ENCODE measurements around the gene CCDC192. TPM values are rescaled to one million over a fixed set of nuclear protein-coding genes. Genes with fewer than 3 reads are reported as not detected.

Gene CCDC192
- polyA plus RNA-seq, 3 donors, result not detected

- Mint-ChIP-seq H3K27me3 (ENCODE audit: low read depth in 3 of 3) (peaks cover 0 to 2% (median 0%) of the 10 kb centered on the region in 3 donors), H3K36me3 (no peaks in the 10 kb centered on the region), H3K9me3 (peaks cover 0 to 5% (median 2%) of the 10 kb centered on the region in 7 donors), H3K27ac (no peak overlapping the region), H3K4me3 (no peak overlapping the region), H3K4me1 (peaks cover 8% of the 10 kb centered on the region)
- Histone ChIP-seq H3K27me3 (ENCODE audit: control insufficient read depth in 2 of 2, insufficient read depth in 2 of 2, low read length in 2 of 2) (no peaks in the 10 kb centered on the region), H3K27ac (ENCODE audit: low read depth in 1 of 2, low read length in 2 of 2) (no peak overlapping the region), H3K4me2 (replicated peaks; ENCODE audit: extremely low read depth, low read length, poor library complexity, severe bottlenecking) (no peak overlapping the region), H3K9ac (ENCODE audit: insufficient read depth, low read length, poor library complexity, severe bottlenecking) (no peak overlapping the region), H4K20me1 (ENCODE audit: insufficient read depth, low read length) (no peaks in the 10 kb centered on the region), H3K4me3 (replicated peaks in 1 of 3; ENCODE audit: low read depth in 2 of 3, low read length in 3 of 3) (no peak overlapping the region), H3K9me3 (replicated peaks in 1 of 2; ENCODE audit: control insufficient read depth in 1 of 2, insufficient read depth in 1 of 2, low read length in 2 of 2) (no peaks in the 10 kb centered on the region), H3K79me2 (ENCODE audit: insufficient read depth, low read length) (no peaks in the 10 kb centered on the region), H3K4me1 (ENCODE audit: control insufficient read depth in 1 of 2, insufficient read depth in 2 of 2, low read length in 2 of 2) (no peaks in the 10 kb centered on the region), H2AFZ (ENCODE audit: insufficient read depth, low read depth, low read length, poor library complexity, severe bottlenecking) (no peak overlapping the region), H3K36me3 (replicated peaks in 1 of 2; ENCODE audit: control insufficient read depth in 1 of 2, insufficient read depth in 2 of 2, low read length in 2 of 2) (no peaks in the 10 kb centered on the region)
- DNase-seq, result no peak
- no peak for TF ChIP-seq CTCF (IDR thresholded peaks at IDR 0.05)
- intact Hi-C loops (cut with micrococcal nuclease), result no loop called here
- WGBS (ENCODE audit: insufficient coverage), result no CpG with 5 or more reads among the region's 2 CpGs
These were observed 151.3 kb downstream of the CCDC192 start for GRCh38 chr5:127854520-127854919.

GRCh38 chr5:127856292-127856691 is 153.1 kb downstream of the CCDC192 start:
- no peaks in the 10 kb centered on the region for H3K27me3 ChIP-seq (ENCODE audit: control insufficient read depth in 2 of 2, insufficient read depth in 2 of 2, low read length in 2 of 2)
- Mint-ChIP-seq H3K9me3 (peaks cover 0 to 5% (median 2%) of the 10 kb centered on the region in 7 donors), H3K27ac (no peak overlapping the region), H3K4me1 (peaks cover 8% of the 10 kb centered on the region), H3K4me3 (no peak overlapping the region), H3K27me3 (ENCODE audit: low read depth in 3 of 3) (peaks cover 0 to 2% (median 0%) of the 10 kb centered on the region in 3 donors), H3K36me3 (no peaks in the 10 kb centered on the region)
- no peaks in the 10 kb centered on the region for H3K9me3 ChIP-seq (replicated peaks in 1 of 2; ENCODE audit: control insufficient read depth in 1 of 2, insufficient read depth in 1 of 2, low read length in 2 of 2)
- DNase-seq, result no peak
- TF ChIP-seq CTCF (IDR thresholded peaks at IDR 0.05), result no peak
- H3K79me2 ChIP-seq (ENCODE audit: insufficient read depth, low read length), result no peaks in the 10 kb centered on the region
- H3K4me3 ChIP-seq (replicated peaks in 1 of 3; ENCODE audit: low read depth in 2 of 3, low read length in 3 of 3), result no peak overlapping the region
- no peaks in the 10 kb centered on the region for H4K20me1 ChIP-seq (ENCODE audit: insufficient read depth, low read length)
- no peak overlapping the region for H3K4me2 ChIP-seq (replicated peaks; ENCODE audit: extremely low read depth, low read length, poor library complexity, severe bottlenecking)
- no peak overlapping the region for H3K27ac ChIP-seq (ENCODE audit: low read depth in 1 of 2, low read length in 2 of 2)
- H2AFZ ChIP-seq (ENCODE audit: insufficient read depth, low read depth, low read length, poor library complexity, severe bottlenecking), result peak overlapping the region; percentile 23
- H3K9ac ChIP-seq (ENCODE audit: insufficient read depth, low read length, poor library complexity, severe bottlenecking), result no peak overlapping the region
- H3K36me3 ChIP-seq (replicated peaks in 1 of 2; ENCODE audit: control insufficient read depth in 1 of 2, insufficient read depth in 2 of 2, low read length in 2 of 2), result no peaks in the 10 kb centered on the region
- intact Hi-C loops (cut with micrococcal nuclease), result no loop called here
- no peaks in the 10 kb centered on the region for H3K4me1 ChIP-seq (ENCODE audit: control insufficient read depth in 1 of 2, insufficient read depth in 2 of 2, low read length in 2 of 2)
